AG09319 (cell line): ENCODE measurements around the gene VWA8.

Experiments used
- DNase-seq: peaks from one replicate; pipeline ENCODE4 v3.0.0-alpha.2; 2010; ENCODE audit warnings: low read depth; ENCODE audit errors: extremely low read depth
- CTCF ChIP-seq: IDR thresholded peaks from 2 replicates; pipeline ENCODE4 v1.5.1; 2011; ENCODE audit warnings: low read depth, mild to moderate bottlenecking, inconsistent platforms, low read length, moderate library complexity

VWA8 gene

GRCh38 chr13:41978007-41978406 is 17.1 kb upstream of the VWA8 start:
- TF ChIP-seq CTCF: no peak
- DNase-seq: no peak

GRCh38 chr13:41976476-41976875 is 15.6 kb upstream of the VWA8 start:
- no peak for TF ChIP-seq CTCF
- no peak for DNase-seq

GRCh38 chr13:41974262-41974900 is 13.5 kb upstream of the VWA8 start:
- no peak for TF ChIP-seq CTCF

GRCh38 chr13:41973247-41973741 is 12.4 kb upstream of the VWA8 start:
- TF ChIP-seq CTCF: no peak; the same call in 1 of the 2 replicates
- DNase-seq: no peak

More at GRCh38 chr13:41974262-41974900, 13.5 kb upstream of the VWA8 start:
- no peak for DNase-seq

- TF ChIP-seq CTCF: no peak
Measured at GRCh38 chr13:41971848-41972247, 10.9 kb upstream of the VWA8 start.

GRCh38 chr13:41970918-41971317 is 10.0 kb upstream of the VWA8 start:
- TF ChIP-seq CTCF: no peak

More at GRCh38 chr13:41971848-41972247, 10.9 kb upstream of the VWA8 start:
- DNase-seq: no peak

GRCh38 chr13:41970022-41970421 is 9.1 kb upstream of the VWA8 start:
- TF ChIP-seq CTCF: no peak
- no peak for DNase-seq

More at GRCh38 chr13:41970918-41971317, 10.0 kb upstream of the VWA8 start:
- DNase-seq: no peak
